WTC11 (cell line): ENCODE measurements around the gene UCK1. TPM values are rescaled to one million over a fixed set of nuclear protein-coding genes. Genes with fewer than 3 reads are reported as not detected.

Experiments used
- ATAC-seq: fragments of 200-7000 bp; cut with Tn5 transposase; 2 replicates; pipeline ENCODE4 v1.10.0; 2021; ENCODE audit warnings: mild to moderate bottlenecking, moderate library complexity
- CTCF ChIA-PET: fragments of 300-600 bp; sonication (Branson Sonifier 250); formaldehyde crosslinking; loops from one replicate; lab custom pipeline; 2021; ENCODE audit warnings: antibody characterized with exemption; lab: Charles Lee
- POLR2A ChIA-PET: fragments of 350-600 bp; sonication (Branson Sonifier 250); formaldehyde crosslinking; loops from one replicate; lab custom pipeline; 2021; ENCODE audit warnings: antibody characterized with exemption; lab: Charles Lee
- DNase-seq: peaks from one replicate; pipeline ENCODE4 v3.0.0; 2021; ENCODE audit warnings: low spot score
- H3K27ac Mint-ChIP-seq: 2 replicates; pipeline ENCODE4 v1.8.0; 2021; ENCODE audit warnings: mixed read lengths
- H3K27me3 Mint-ChIP-seq: 2 replicates; pipeline ENCODE4 v1.8.0; 2021; ENCODE audit warnings: low read depth, mild to moderate bottlenecking, moderate library complexity, mixed read lengths
- H3K36me3 Mint-ChIP-seq: 2 replicates; pipeline ENCODE4 v1.8.0; 2021; ENCODE audit warnings: mixed read lengths
- H3K4me1 Mint-ChIP-seq: 2 replicates; pipeline ENCODE4 v1.8.0; 2022; ENCODE audit warnings: mixed read lengths
- H3K4me3 Mint-ChIP-seq: 2 replicates; pipeline ENCODE4 v1.8.0; 2021; ENCODE audit warnings: mild to moderate bottlenecking, moderate library complexity, mixed read lengths
- H3K9me3 Mint-ChIP-seq: 2 replicates; pipeline ENCODE4 v1.8.0; 2021; ENCODE audit warnings: mixed read lengths
- CBFB ChIP-seq: sonication (generic); formaldehyde crosslinking; IDR thresholded peaks from 2 replicates; pipeline ENCODE4 v1.8.1; 2022; ENCODE audit warnings: mild to moderate bottlenecking, low read depth, missing genetic modification reagents
- CREB1 ChIP-seq: sonication (generic); formaldehyde crosslinking; IDR thresholded peaks from 2 replicates; pipeline ENCODE4 v1.8.0; 2023; ENCODE audit warnings: mild to moderate bottlenecking, missing genetic modification reagents
- EMX1 ChIP-seq: fragments of 250-450 bp; sonication (Bioruptor Pico); IDR thresholded peaks from 2 replicates; pipeline ENCODE4 v1.8.0; 2021; ENCODE audit warnings: mild to moderate bottlenecking
- ERG ChIP-seq: fragments of 250-450 bp; sonication (Bioruptor Pico); IDR thresholded peaks from 2 replicates; pipeline ENCODE4 v1.8.0; 2021; ENCODE audit warnings: mild to moderate bottlenecking
- FOXK1 ChIP-seq: sonication (generic); formaldehyde crosslinking; IDR thresholded peaks from 2 replicates; pipeline ENCODE4 v1.8.0; 2022; ENCODE audit warnings: mild to moderate bottlenecking, moderate library complexity, missing genetic modification reagents
- GTF2I ChIP-seq: fragments of 250-450 bp; sonication (Bioruptor Pico); conservative IDR thresholded peaks from 2 replicates; pipeline ENCODE4 v1.4.0; 2021; ENCODE audit warnings: mild to moderate bottlenecking
- MYBL2 ChIP-seq: sonication (generic); formaldehyde crosslinking; IDR thresholded peaks from 2 replicates; pipeline ENCODE4 v1.8.1; 2023; ENCODE audit warnings: mild to moderate bottlenecking, moderate library complexity, missing genetic modification reagents
- NFATC4 ChIP-seq: fragments of 250-450 bp; sonication (Bioruptor Pico); IDR thresholded peaks from 2 replicates; pipeline ENCODE4 v1.9.0; 2021; ENCODE audit warnings: mild to moderate bottlenecking
- NFYB ChIP-seq: sonication (generic); formaldehyde crosslinking; conservative IDR thresholded peaks from 2 replicates; pipeline ENCODE4 v1.8.0; 2022; ENCODE audit warnings: low read depth, missing genetic modification reagents
- NR2C2 ChIP-seq: sonication (generic); formaldehyde crosslinking; IDR thresholded peaks from 2 replicates; pipeline ENCODE4 v1.8.0; 2022; ENCODE audit warnings: mild to moderate bottlenecking, missing genetic modification reagents
- SMAD4 ChIP-seq: sonication (generic); formaldehyde crosslinking; IDR thresholded peaks from 2 replicates; pipeline ENCODE4 v1.8.0; 2022; ENCODE audit warnings: mild to moderate bottlenecking, missing genetic modification reagents
- SP1 ChIP-seq: sonication (generic); formaldehyde crosslinking; conservative IDR thresholded peaks from 2 replicates; pipeline ENCODE4 v1.8.1; 2022; ENCODE audit warnings: missing genetic modification reagents
- STAT6 ChIP-seq: sonication (generic); formaldehyde crosslinking; conservative IDR thresholded peaks from 2 replicates; pipeline ENCODE4 v1.8.1; 2023; ENCODE audit warnings: mild to moderate bottlenecking, low read depth, missing genetic modification reagents, moderate library complexity
- TCF7 ChIP-seq: sonication (generic); formaldehyde crosslinking; IDR thresholded peaks from 2 replicates; pipeline ENCODE4 v1.8.0; 2022; ENCODE audit warnings: mild to moderate bottlenecking, low read depth, missing genetic modification reagents, moderate library complexity
- TP53 ChIP-seq: sonication (generic); formaldehyde crosslinking; IDR thresholded peaks from 2 replicates; pipeline ENCODE4 v1.8.1; 2023; ENCODE audit warnings: mild to moderate bottlenecking, missing genetic modification reagents
- ZBTB21 ChIP-seq: sonication (generic); formaldehyde crosslinking; IDR thresholded peaks from 2 replicates; pipeline ENCODE4 v1.8.1; 2023; ENCODE audit warnings: mild to moderate bottlenecking, missing genetic modification reagents, borderline replicate concordance
- ZNF121 ChIP-seq: sonication (generic); formaldehyde crosslinking; IDR thresholded peaks from 2 replicates; pipeline ENCODE4 v1.8.0; 2023; ENCODE audit warnings: missing genetic modification reagents
- ZNF396 ChIP-seq: fragments of 250-450 bp; sonication (Bioruptor Pico); IDR thresholded peaks from 2 replicates; pipeline ENCODE4 v1.8.0; 2021; ENCODE audit warnings: mild to moderate bottlenecking, moderate library complexity, borderline replicate concordance
- ZNF416 ChIP-seq: fragments of 250-450 bp; sonication (Bioruptor Pico); IDR thresholded peaks from 2 replicates; pipeline ENCODE4 v1.9.0; 2021; ENCODE audit warnings: mild to moderate bottlenecking, inconsistent platforms
- ZNF512 ChIP-seq: sonication (generic); formaldehyde crosslinking; IDR thresholded peaks from 2 replicates; pipeline ENCODE4 v1.8.1; 2022; ENCODE audit warnings: missing genetic modification reagents, borderline replicate concordance
- ZNF671 ChIP-seq: fragments of 250-450 bp; sonication (Bioruptor Pico); IDR thresholded peaks from 2 replicates; pipeline ENCODE4 v1.8.0; 2021; ENCODE audit warnings: mild to moderate bottlenecking
- total RNA-seq: library from RNA; stranded (reverse); gene quantifications from 3 replicates; pipeline ENCODE4 v1.2.3, GENCODE V29; 2021
- TF ChIP-seq, protein P1 (sequence below): fragments of 250-450 bp; sonication (Bioruptor Pico); IDR thresholded peaks from 2 replicates; pipeline ENCODE4 v1.9.0; 2021; ENCODE audit warnings: mild to moderate bottlenecking, borderline replicate concordance
- TF ChIP-seq, protein P2 (sequence below): sonication (generic); formaldehyde crosslinking; IDR thresholded peaks from 2 replicates; pipeline ENCODE4 v1.8.0; 2023; ENCODE audit warnings: mild to moderate bottlenecking, missing genetic modification reagents
- TF ChIP-seq, protein P3 (sequence below): sonication (generic); formaldehyde crosslinking; conservative IDR thresholded peaks from 2 replicates; pipeline ENCODE4 v1.8.1; 2022; ENCODE audit warnings: mild to moderate bottlenecking, missing genetic modification reagents

The UCK1 gene
- total RNA-seq, 1 experiment from 2014 or later = 29.6 TPM

GRCh38 chr9:131480258-131480657 lies 50.8 kb downstream of the UCK1 start (continued):
- TF ChIP-seq STAT6 (CRISPR knock-in tag) (no peak), EMX1 (CRISPR knock-in tag) (no peak), FOXK1 (CRISPR knock-in tag) (no peak), ZNF416 (no peak), ZNF396 (CRISPR knock-in tag) (no peak), ERG (CRISPR knock-in tag) (no peak), NFATC4 (no peak), NFYB (CRISPR knock-in tag) (no peak), ZBTB21 (CRISPR knock-in tag) (no peak), CREB1 (CRISPR knock-in tag) (no peak), SMAD4 (CRISPR knock-in tag) (no peak), CBFB (no peak)
- TF ChIP-seq, protein P1, sequence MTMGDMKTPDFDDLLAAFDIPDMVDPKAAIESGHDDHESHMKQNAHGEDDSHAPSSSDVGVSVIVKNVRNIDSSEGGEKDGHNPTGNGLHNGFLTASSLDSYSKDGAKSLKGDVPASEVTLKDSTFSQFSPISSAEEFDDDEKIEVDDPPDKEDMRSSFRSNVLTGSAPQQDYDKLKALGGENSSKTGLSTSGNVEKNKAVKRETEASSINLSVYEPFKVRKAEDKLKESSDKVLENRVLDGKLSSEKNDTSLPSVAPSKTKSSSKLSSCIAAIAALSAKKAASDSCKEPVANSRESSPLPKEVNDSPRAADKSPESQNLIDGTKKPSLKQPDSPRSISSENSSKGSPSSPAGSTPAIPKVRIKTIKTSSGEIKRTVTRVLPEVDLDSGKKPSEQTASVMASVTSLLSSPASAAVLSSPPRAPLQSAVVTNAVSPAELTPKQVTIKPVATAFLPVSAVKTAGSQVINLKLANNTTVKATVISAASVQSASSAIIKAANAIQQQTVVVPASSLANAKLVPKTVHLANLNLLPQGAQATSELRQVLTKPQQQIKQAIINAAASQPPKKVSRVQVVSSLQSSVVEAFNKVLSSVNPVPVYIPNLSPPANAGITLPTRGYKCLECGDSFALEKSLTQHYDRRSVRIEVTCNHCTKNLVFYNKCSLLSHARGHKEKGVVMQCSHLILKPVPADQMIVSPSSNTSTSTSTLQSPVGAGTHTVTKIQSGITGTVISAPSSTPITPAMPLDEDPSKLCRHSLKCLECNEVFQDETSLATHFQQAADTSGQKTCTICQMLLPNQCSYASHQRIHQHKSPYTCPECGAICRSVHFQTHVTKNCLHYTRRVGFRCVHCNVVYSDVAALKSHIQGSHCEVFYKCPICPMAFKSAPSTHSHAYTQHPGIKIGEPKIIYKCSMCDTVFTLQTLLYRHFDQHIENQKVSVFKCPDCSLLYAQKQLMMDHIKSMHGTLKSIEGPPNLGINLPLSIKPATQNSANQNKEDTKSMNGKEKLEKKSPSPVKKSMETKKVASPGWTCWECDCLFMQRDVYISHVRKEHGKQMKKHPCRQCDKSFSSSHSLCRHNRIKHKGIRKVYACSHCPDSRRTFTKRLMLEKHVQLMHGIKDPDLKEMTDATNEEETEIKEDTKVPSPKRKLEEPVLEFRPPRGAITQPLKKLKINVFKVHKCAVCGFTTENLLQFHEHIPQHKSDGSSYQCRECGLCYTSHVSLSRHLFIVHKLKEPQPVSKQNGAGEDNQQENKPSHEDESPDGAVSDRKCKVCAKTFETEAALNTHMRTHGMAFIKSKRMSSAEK (CRISPR knock-in tag) = no peak
- TF ChIP-seq, protein P2, sequence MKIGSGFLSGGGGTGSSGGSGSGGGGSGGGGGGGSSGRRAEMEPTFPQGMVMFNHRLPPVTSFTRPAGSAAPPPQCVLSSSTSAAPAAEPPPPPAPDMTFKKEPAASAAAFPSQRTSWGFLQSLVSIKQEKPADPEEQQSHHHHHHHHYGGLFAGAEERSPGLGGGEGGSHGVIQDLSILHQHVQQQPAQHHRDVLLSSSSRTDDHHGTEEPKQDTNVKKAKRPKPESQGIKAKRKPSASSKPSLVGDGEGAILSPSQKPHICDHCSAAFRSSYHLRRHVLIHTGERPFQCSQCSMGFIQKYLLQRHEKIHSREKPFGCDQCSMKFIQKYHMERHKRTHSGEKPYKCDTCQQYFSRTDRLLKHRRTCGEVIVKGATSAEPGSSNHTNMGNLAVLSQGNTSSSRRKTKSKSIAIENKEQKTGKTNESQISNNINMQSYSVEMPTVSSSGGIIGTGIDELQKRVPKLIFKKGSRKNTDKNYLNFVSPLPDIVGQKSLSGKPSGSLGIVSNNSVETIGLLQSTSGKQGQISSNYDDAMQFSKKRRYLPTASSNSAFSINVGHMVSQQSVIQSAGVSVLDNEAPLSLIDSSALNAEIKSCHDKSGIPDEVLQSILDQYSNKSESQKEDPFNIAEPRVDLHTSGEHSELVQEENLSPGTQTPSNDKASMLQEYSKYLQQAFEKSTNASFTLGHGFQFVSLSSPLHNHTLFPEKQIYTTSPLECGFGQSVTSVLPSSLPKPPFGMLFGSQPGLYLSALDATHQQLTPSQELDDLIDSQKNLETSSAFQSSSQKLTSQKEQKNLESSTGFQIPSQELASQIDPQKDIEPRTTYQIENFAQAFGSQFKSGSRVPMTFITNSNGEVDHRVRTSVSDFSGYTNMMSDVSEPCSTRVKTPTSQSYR (CRISPR knock-in tag) = no peak
- TF ChIP-seq, protein P3, sequence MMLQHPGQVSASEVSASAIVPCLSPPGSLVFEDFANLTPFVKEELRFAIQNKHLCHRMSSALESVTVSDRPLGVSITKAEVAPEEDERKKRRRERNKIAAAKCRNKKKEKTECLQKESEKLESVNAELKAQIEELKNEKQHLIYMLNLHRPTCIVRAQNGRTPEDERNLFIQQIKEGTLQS = no peak

DNA sequence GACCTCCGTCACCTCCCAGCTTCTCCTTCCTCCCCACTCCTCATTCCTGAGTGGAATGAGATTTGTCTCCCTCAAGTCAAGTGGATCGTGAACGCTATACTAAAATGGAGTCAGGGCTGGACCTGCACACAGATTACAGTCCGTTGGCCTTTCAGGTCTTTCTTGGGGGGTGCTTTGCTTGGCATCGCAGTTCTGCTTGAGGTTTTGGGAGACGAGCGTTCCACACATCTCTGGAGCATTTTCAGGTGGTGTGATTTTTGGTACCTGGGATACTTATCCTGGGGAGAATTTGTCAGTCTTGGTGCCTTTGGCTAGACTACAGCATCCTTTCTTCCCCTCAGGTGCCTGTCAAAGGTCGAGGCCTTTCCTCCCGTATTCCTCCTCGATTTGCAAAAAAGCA lies 52.2 kb downstream of the UCK1 start:
- TF ChIP-seq NR2C2 (CRISPR knock-in tag) (no peak), ZNF121 (CRISPR knock-in tag) (no peak), MYBL2 (CRISPR knock-in tag) (no peak), TCF7 (no peak), ZNF416 (no peak), TP53 (no peak), GTF2I (CRISPR knock-in tag) (no peak), NFYB (CRISPR knock-in tag) (no peak), ZNF671 (CRISPR knock-in tag) (no peak), FOXK1 (CRISPR knock-in tag) (no peak), SP1 (CRISPR knock-in tag) (no peak), CREB1 (CRISPR knock-in tag) (no peak), ZNF512 (CRISPR knock-in tag) (no peak)
- TF ChIP-seq, all 79 proteins: peak for 0
- no peaks in the 10 kb centered on the region for H3K4me1 Mint-ChIP-seq
- DNase-seq (no peak), ATAC-seq (no peak)
- H3K4me3 Mint-ChIP-seq = no peak overlapping the region
- no peaks in the 10 kb centered on the region; the same call in 1 of the 2 replicates for H3K27me3 Mint-ChIP-seq
- peak overlapping the region; percentile 36; the same call in 1 of the 2 replicates for H3K27ac Mint-ChIP-seq
- POLR2A ChIA-PET = no interaction called here
- peaks cover 82% of the 10 kb centered on the region for H3K36me3 Mint-ChIP-seq
- CTCF ChIA-PET = interaction anchor here (1.3 kb wide), 1 partner anchor 25 kb away, joined by 3 read pairs; no protein-coding TSS in a partner anchor
- H3K9me3 Mint-ChIP-seq = no peaks in the 10 kb centered on the region
